ENCODE data around the gene TMOD2. TPM values are rescaled to one million over a fixed set of nuclear protein-coding genes. Genes with fewer than 3 reads are reported as not detected.
A peak's percentile ranks its signal among the peaks of the same experiment; 100 is the strongest.

The TMOD2 gene
- total and polyA plus RNA-seq, 11 donors = 1.3 to 10.9 (median 6.1) TPM

GRCh38 chr15:51735228-51736010, 16.0 kb upstream of the TMOD2 start:
- no peaks in the 10 kb centered on the region for H3K27me3 ChIP-seq
- peak overlapping the region in 3 of 12 donors; percentile 71 to 85 (median 80) for H3K4me3 ChIP-seq
- WGBS, 4 donors = 64 to 76% (median 70%) methylated on average over 5 of the region's 5 CpGs
- H3K4me1 ChIP-seq = peaks cover 0 to 71% (median 36%) of the 10 kb centered on the region in 12 donors
- H3K27ac ChIP-seq = peak overlapping the region in 3 of 12 donors; percentile 8 to 91 (median 86)
- DNase-seq = no peak
- ATAC-seq = no peak
- H3K36me3 ChIP-seq = no peaks in the 10 kb centered on the region
- H3K9me3 ChIP-seq = no peaks in the 10 kb centered on the region
- intact Hi-C loops (cut with DNase I) = no loop called here
- no peak for TF ChIP-seq POLR2A (IDR thresholded peaks at IDR 0.05)
- TF ChIP-seq CTCF (IDR thresholded peaks at IDR 0.05) = peak in 1 of 12 donors; percentile 7

GRCh38 chr15:51736069-51736468, 15.3 kb upstream of the TMOD2 start:
- no peak for ATAC-seq
- WGBS, 4 donors = 69 to 74% (median 72%) methylated on average over 3 of the region's 3 CpGs
- Histone ChIP-seq H3K4me3 (peak overlapping the region in 9 of 12 donors; percentile 68 to 93 (median 80)), H3K9me3 (no peaks in the 10 kb centered on the region), H3K27ac (peak overlapping the region in 8 of 12 donors; percentile 25 to 92 (median 88)), H3K36me3 (no peaks in the 10 kb centered on the region), H3K27me3 (no peaks in the 10 kb centered on the region), H3K4me1 (peaks cover 0 to 65% (median 34%) of the 10 kb centered on the region in 12 donors)
- intact Hi-C loops (cut with DNase I) = no loop called here
- no peak for TF ChIP-seq POLR2A (IDR thresholded peaks at IDR 0.05)
- TF ChIP-seq CTCF (IDR thresholded peaks at IDR 0.05) = no peak
- no peak for DNase-seq

- H3K27me3 ChIP-seq = no peaks in the 10 kb centered on the region
- 3 to 14% (median 7%) methylated on average over 22 to 69 of the region's 69 CpGs for WGBS, 4 donors
- DNase-seq = peak; percentile 32 to 71 (median 45)
- H3K36me3 ChIP-seq = no peaks in the 10 kb centered on the region
- intact Hi-C loops (cut with DNase I) = no loop called here
- H3K27ac ChIP-seq = peak overlapping the region; percentile 65 to 92 (median 86)
- no peak for TF ChIP-seq CTCF (IDR thresholded peaks at IDR 0.05)
- TF ChIP-seq POLR2A (IDR thresholded peaks at IDR 0.05) = no peak
- no peaks in the 10 kb centered on the region for H3K9me3 ChIP-seq
- peaks cover 0 to 56% (median 27%) of the 10 kb centered on the region in 12 donors for H3K4me1 ChIP-seq
- peak overlapping the region; percentile 62 to 93 (median 76) for H3K4me3 ChIP-seq
- peak in 2 of 4 donors; percentile 59 to 70 for ATAC-seq
These were observed 14.5 kb upstream of the TMOD2 start for GRCh38 chr15:51736751-51737521.

All from heart left ventricle (tissue), 16 donors.